Measurements from ENCODE around the gene DCAF8.

DCAF8 gene

GRCh38 chr1:160225345-160225744, 37.0 kb downstream of the DCAF8 start:
- no peak for DNase-seq (ENCODE audit: low spot score)

GRCh38 chr1:160224606-160225005, 37.7 kb downstream of the DCAF8 start:
- no peak for DNase-seq (ENCODE audit: low spot score)

GRCh38 chr1:160222546-160222945, 39.8 kb downstream of the DCAF8 start:
- no peak for DNase-seq (ENCODE audit: low spot score)

- DNase-seq (ENCODE audit: low spot score): no peak
These were observed 41.3 kb downstream of the DCAF8 start for GRCh38 chr1:160221089-160221488.

GRCh38 chr1:160220301-160220700, 42.0 kb downstream of the DCAF8 start:
- no peak for DNase-seq (ENCODE audit: low spot score)

- peak; percentile 94 for DNase-seq (ENCODE audit: low spot score)
These were observed 43.1 kb downstream of the DCAF8 start for GRCh38 chr1:160219062-160219929.

- peak; percentile 54 for DNase-seq (ENCODE audit: low spot score)
These were observed 44.8 kb downstream of the DCAF8 start for GRCh38 chr1:160217481-160218051.

- DNase-seq (ENCODE audit: low spot score): no peak
These were observed 46.0 kb downstream of the DCAF8 start for GRCh38 chr1:160216301-160216700.

GRCh38 chr1:160214481-160215140, 47.7 kb downstream of the DCAF8 start:
- DNase-seq (ENCODE audit: low spot score): no peak

- peak; percentile 29 for DNase-seq (ENCODE audit: low spot score)
These were observed 51.1 kb downstream of the DCAF8 start for GRCh38 chr1:160211046-160211790.

GRCh38 chr1:160210561-160210960, 51.8 kb downstream of the DCAF8 start:
- DNase-seq (ENCODE audit: low spot score): peak; percentile 25

GRCh38 chr1:160209321-160210046, 52.9 kb downstream of the DCAF8 start:
- peak; percentile 84 for DNase-seq (ENCODE audit: low spot score)

- peak; percentile 31 for DNase-seq (ENCODE audit: low spot score)
These were observed 53.6 kb downstream of the DCAF8 start for GRCh38 chr1:160208557-160209320.

- DNase-seq (ENCODE audit: low spot score): no peak
These were observed 54.4 kb downstream of the DCAF8 start for GRCh38 chr1:160207771-160208556.

- DNase-seq (ENCODE audit: low spot score): no peak
These were observed 55.2 kb downstream of the DCAF8 start for GRCh38 chr1:160207118-160207650.

- DNase-seq (ENCODE audit: low spot score): peak; percentile 45
These were observed 55.8 kb downstream of the DCAF8 start for GRCh38 chr1:160206421-160207117.

- DNase-seq (ENCODE audit: low spot score): peak; percentile 46
These were observed 56.3 kb downstream of the DCAF8 start for GRCh38 chr1:160206036-160206389.

- DNase-seq (ENCODE audit: low spot score): peak; percentile 58
These were observed 56.9 kb downstream of the DCAF8 start, which contains the start of gene PEA15 for GRCh38 chr1:160205242-160206035. PEA15 (plus strand) TSS chr1:160205384; CDS start chr1:160211545, 6,161 bp downstream.

Data from pons (tissue), 1 donor.